ENCODE measurements around the gene TAGLN2. TPM values are rescaled to one million over a fixed set of nuclear protein-coding genes. Genes with fewer than 3 reads are reported as not detected.

Gene TAGLN2
- total and polyA plus RNA-seq, 5 experiments from 2014 or later, result 125 to 825 (median 477) TPM

GRCh38 chr1:159921700-159922504 is 3.4 kb downstream of the TAGLN2 start:
- POLR2A ChIA-PET, result interaction anchor here (0.6 to 1.5 kb wide), 4 partner anchors 14 to 96 kb away, joined by 3 to 5 read pairs (median 4); no protein-coding TSS in a partner anchor
- peaks cover 0 to 5% (median 0%) of the 10 kb centered on the region in 5 donors for H3K27me3 Mint-ChIP-seq
- DNase-seq (peak in 6 of 10 donors; percentile 28 to 48 (median 40)), ATAC-seq (no peak)
- H3K27ac Mint-ChIP-seq, result peak overlapping the region; percentile 98 to 100 (median 100)
- peak overlapping the region; percentile 85 to 100 (median 96) for H3K4me3 Mint-ChIP-seq
- peaks cover 0 to 49% (median 17%) of the 10 kb centered on the region in 3 donors for H3K36me3 Mint-ChIP-seq
- peaks cover 0 to 2% (median 0%) of the 10 kb centered on the region in 9 donors for H3K9me3 Mint-ChIP-seq
- peaks cover 54 to 82% (median 72%) of the 10 kb centered on the region in 4 donors for H3K4me1 Mint-ChIP-seq

DNA sequence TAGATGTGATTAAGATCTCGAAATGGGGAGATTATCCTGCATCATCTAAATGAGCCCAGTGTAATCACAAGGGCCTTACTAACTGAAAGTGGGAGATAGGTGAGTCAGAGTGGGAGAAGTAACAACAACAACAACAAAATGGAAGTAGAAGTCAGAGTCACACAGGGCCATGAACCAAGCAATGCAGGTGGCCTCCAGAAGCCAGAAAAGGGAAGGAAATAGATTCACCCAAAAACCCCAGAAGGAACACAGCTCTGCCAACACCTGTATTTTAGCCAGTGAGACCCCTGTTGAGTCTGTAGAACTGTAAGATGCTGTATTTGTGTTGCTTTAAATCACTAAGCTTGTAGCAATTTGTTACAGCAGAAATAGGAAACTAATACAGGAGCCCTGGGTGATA is 4.1 kb downstream of the TAGLN2 start:
- ATAC-seq (no peak), DNase-seq (no peak)
- H3K36me3 Mint-ChIP-seq, result peaks cover 0 to 55% (median 17%) of the 10 kb centered on the region in 3 donors
- H3K27ac Mint-ChIP-seq, result peak overlapping the region; percentile 98 to 100 (median 100)
- peak overlapping the region; percentile 18 to 100 (median 92) for H3K4me3 Mint-ChIP-seq
- H3K27me3 Mint-ChIP-seq, result peaks cover 0 to 5% (median 0%) of the 10 kb centered on the region in 5 donors
- H3K9me3 Mint-ChIP-seq, result peaks cover 0 to 2% (median 0%) of the 10 kb centered on the region in 9 donors
- POLR2A ChIA-PET, result interaction anchor here (0.6 to 0.8 kb wide), 2 partner anchors 14 to 68 kb away, joined by 3 read pairs; no protein-coding TSS in a partner anchor
- peaks cover 54 to 81% (median 71%) of the 10 kb centered on the region in 4 donors for H3K4me1 Mint-ChIP-seq

DNA sequence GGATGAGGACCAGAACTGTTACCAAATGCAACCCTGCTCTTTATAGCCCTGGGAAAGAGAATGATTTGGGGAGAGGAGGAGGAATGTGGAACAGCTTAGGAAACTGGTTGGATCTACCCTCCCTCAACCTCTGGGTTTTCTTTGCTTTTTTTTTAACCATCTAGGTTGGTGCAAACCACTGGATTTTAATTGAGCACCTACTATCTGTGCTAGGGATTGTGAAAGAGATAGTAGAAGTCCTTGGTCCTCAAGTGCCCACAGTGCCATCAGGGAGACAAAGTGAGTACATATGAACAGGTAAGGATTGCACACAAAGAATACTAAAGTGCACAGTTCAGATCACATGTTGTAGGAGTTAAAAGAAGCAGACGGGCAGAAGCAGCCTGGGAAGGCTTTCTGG is 4.7 kb downstream of the TAGLN2 start:
- ATAC-seq (no peak), DNase-seq (no peak)
- Mint-ChIP-seq H3K27ac (peak overlapping the region; percentile 98 to 100 (median 100)), H3K4me3 (peak overlapping the region in 9 of 10 donors; percentile 3 to 100 (median 87)), H3K4me1 (peaks cover 51 to 81% (median 67%) of the 10 kb centered on the region in 4 donors), H3K36me3 (peaks cover 0 to 56% (median 17%) of the 10 kb centered on the region in 3 donors), H3K27me3 (peaks cover 0 to 5% (median 0%) of the 10 kb centered on the region in 5 donors), H3K9me3 (peaks cover 0 to 2% (median 0%) of the 10 kb centered on the region in 9 donors)
- POLR2A ChIA-PET, result no interaction called here

DNA sequence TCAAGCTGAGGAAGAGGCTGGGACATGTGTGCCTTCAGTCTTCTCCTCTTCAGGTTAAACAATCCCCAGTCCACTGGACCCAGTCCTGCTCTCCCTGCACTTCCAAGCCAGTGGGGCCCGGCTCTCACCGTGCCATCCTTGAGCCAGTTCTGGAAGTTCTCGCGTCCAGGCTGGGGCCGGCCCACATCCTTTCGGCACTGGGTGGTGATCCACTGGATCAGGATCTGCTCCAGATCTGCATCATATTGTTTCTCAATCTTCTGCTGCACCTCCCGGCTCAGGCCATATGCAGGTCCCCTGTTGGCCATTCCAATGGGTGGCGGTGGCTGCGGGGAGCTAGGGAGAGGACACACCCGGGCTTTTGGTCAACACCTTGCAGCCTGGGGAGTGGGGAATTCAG is 5.1 kb downstream of the TAGLN2 start:
- Mint-ChIP-seq H3K9me3 (peaks cover 0 to 2% (median 0%) of the 10 kb centered on the region in 9 donors), H3K4me3 (peak overlapping the region in 2 of 10 donors; percentile 46 to 62), H3K27me3 (peaks cover 0 to 5% (median 0%) of the 10 kb centered on the region in 5 donors), H3K27ac (peak overlapping the region; percentile 6 to 100 (median 99)), H3K4me1 (peaks cover 48 to 81% (median 66%) of the 10 kb centered on the region in 4 donors), H3K36me3 (peaks cover 0 to 56% (median 17%) of the 10 kb centered on the region in 3 donors)
- no peak for DNase-seq
- POLR2A ChIA-PET, result no interaction called here
- no peak for ATAC-seq

GRCh38 chr1:159919236-159919865 is 6.0 kb downstream of the TAGLN2 start:
- Mint-ChIP-seq H3K9me3 (peaks cover 0 to 2% (median 0%) of the 10 kb centered on the region in 9 donors), H3K36me3 (peaks cover 0 to 62% (median 17%) of the 10 kb centered on the region in 3 donors), H3K4me3 (no peak overlapping the region), H3K4me1 (peaks cover 52 to 86% (median 71%) of the 10 kb centered on the region in 4 donors), H3K27me3 (peaks cover 0 to 4% (median 0%) of the 10 kb centered on the region in 5 donors), H3K27ac (peak overlapping the region in 9 of 10 donors; percentile 57 to 100 (median 68))
- DNase-seq, result no peak
- POLR2A ChIA-PET, result no interaction called here
- ATAC-seq, result no peak

GRCh38 chr1:159918352-159919200 is 6.7 kb downstream of the TAGLN2 start:
- peak overlapping the region; percentile 47 to 86 (median 82) for H3K27ac Mint-ChIP-seq
- H3K36me3 Mint-ChIP-seq, result peaks cover 0 to 57% (median 17%) of the 10 kb centered on the region in 3 donors
- POLR2A ChIA-PET, result no interaction called here
- ATAC-seq (no peak), DNase-seq (no peak)
- peak overlapping the region in 3 of 10 donors; percentile 5 to 48 (median 22) for H3K4me3 Mint-ChIP-seq
- peaks cover 51 to 89% (median 76%) of the 10 kb centered on the region in 4 donors for H3K4me1 Mint-ChIP-seq
- no peaks in the 10 kb centered on the region for H3K9me3 Mint-ChIP-seq
- H3K27me3 Mint-ChIP-seq, result peaks cover 0 to under 1% (median 0%) of the 10 kb centered on the region in 5 donors

DNA sequence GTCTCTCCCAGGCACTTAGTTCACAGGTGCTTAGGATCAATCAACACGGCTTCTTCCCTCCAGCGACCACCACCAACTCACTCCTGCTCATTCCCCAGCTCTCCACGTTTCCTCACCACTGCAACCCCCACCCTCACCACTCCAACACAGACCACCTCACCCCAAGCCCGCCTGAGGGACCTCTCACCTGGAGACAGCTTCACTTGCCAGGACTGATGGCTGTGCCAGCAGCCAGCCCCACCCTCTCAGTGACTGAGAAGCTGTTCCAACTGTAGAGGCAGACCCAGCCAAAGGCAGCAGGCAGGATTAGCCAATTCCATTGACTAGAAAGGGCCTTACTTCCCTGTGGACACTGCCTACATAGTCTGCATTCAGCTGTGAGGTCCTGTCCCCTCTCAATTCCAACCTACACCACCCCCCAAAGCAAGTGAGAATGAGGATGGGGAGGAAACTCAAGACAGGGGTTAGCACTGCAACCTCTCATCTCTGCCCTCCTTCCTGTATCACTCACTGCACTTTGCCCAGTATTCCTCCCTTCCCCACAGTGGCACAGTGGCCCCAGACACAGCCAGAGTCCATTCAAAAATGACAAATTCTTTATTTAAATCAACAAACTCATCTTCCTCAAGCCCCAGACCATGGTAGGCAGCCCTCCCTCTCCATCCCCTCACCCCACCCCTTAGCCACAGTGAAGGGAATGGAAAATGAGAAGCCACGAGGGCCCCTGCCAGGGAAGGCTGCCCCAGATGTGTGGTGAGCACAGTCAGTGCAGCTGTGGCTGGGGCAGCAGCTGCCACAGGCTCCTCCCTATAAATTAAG is 7.6 kb downstream of the TAGLN2 start:
- DNase-seq (no peak), ATAC-seq (no peak)
- Mint-ChIP-seq H3K36me3 (peaks cover 0 to 57% (median 17%) of the 10 kb centered on the region in 3 donors), H3K27ac (peak overlapping the region; percentile 63 to 88 (median 82)), H3K4me1 (peaks cover 46 to 89% (median 76%) of the 10 kb centered on the region in 4 donors), H3K27me3 (no peaks in the 10 kb centered on the region), H3K4me3 (peak overlapping the region in 2 of 10 donors; percentile 5 to 22), H3K9me3 (no peaks in the 10 kb centered on the region)
- POLR2A ChIA-PET, result no interaction called here

DNA sequence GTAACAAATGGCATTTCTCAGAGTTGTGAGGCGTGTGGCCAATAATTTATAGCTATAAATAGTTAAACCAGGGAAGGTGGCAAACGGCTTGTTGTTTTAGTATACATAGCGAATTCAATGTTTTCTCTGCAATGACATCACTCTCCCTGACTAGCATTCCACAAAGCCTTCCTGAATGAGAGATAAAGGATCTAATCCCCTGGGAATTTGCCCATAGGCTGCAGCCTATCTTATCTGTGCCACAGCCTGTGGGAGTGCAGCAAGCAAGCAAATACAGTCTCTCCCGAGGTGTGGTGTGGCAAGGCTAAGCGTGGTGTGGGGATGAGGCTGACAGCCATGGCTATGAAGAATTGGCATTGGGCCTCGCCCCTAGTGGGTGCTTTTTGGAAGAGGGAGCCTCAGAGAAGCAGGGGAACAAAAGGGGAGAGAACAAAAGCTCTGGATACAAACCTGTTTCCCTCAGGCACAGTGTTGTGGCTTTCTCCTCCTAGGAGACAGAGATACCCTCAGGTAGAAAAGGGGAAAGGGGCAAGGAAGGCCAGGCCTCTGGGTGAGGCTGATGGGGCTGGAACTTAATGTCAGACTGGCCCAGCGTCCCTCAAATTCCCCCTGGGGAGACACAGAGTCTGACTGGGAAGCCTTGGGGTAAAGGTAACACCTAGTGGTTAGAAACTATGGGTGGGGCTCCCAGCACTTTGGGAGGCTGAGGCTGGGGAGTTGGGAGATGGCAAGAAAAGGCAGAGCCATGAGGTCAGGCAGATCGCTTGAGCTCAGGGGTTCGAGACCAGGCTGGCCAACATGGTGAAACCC is 8.9 kb downstream of the TAGLN2 start:
- H3K27ac Mint-ChIP-seq, result peak overlapping the region; percentile 47 to 92 (median 82)
- DNase-seq, result no peak
- no peaks in the 10 kb centered on the region for H3K9me3 Mint-ChIP-seq
- ATAC-seq, result no peak
- POLR2A ChIA-PET, result no interaction called here
- H3K36me3 Mint-ChIP-seq, result peaks cover 0 to 53% (median 17%) of the 10 kb centered on the region in 3 donors
- peak overlapping the region in 1 of 10 donors; percentile 53 for H3K4me3 Mint-ChIP-seq
- H3K4me1 Mint-ChIP-seq, result peaks cover 47 to 89% (median 76%) of the 10 kb centered on the region in 4 donors
- no peaks in the 10 kb centered on the region for H3K27me3 Mint-ChIP-seq

GRCh38 chr1:159915571-159916241 is 9.6 kb downstream of the TAGLN2 start:
- H3K4me3 Mint-ChIP-seq, result peak overlapping the region in 1 of 10 donors; percentile 45
- H3K36me3 Mint-ChIP-seq, result peaks cover 0 to 51% (median 14%) of the 10 kb centered on the region in 3 donors
- no peaks in the 10 kb centered on the region for H3K27me3 Mint-ChIP-seq
- peak overlapping the region; percentile 69 to 92 (median 82) for H3K27ac Mint-ChIP-seq
- ATAC-seq (no peak), DNase-seq (no peak)
- POLR2A ChIA-PET, result interaction anchor here (0.7 kb wide), 1 partner anchor 83 kb away, joined by 5 read pairs; no protein-coding TSS in a partner anchor
- peaks cover 44 to 89% (median 76%) of the 10 kb centered on the region in 4 donors for H3K4me1 Mint-ChIP-seq
- H3K9me3 Mint-ChIP-seq, result no peaks in the 10 kb centered on the region
